Ovary (tissue), 3 donors: ENCODE results near the gene TIMM10.

Source experiments
- EP300 ChIP-seq: sonication (generic); formaldehyde crosslinking; IDR thresholded peaks from one replicate; pipeline ENCODE4 v1.6.1; 2017; ENCODE audit warnings: antibody characterized with exemption
- POLR2A ChIP-seq: fragments of 450-650 bp; IDR thresholded peaks from one replicate; pipeline ENCODE4 v1.6.1; 2017; ENCODE audit warnings: antibody characterized with exemption, mild to moderate bottlenecking, moderate library complexity
- TF ChIP-seq, protein P1 (sequence below), 3 donors: fragments of 450-650 bp in 2 of 3; fragments of 200-600 bp in 1 of 3; IDR thresholded peaks; one replicate each; pipeline versions ENCODE4 v1.5.1 to v1.8.0; 2016 to 2022; ENCODE audit warnings: antibody characterized with exemption in 3 of 3, mild to moderate bottlenecking in 1 of 3
- donor health status: DM: no; HTN: no; CAD: no.

DNA sequence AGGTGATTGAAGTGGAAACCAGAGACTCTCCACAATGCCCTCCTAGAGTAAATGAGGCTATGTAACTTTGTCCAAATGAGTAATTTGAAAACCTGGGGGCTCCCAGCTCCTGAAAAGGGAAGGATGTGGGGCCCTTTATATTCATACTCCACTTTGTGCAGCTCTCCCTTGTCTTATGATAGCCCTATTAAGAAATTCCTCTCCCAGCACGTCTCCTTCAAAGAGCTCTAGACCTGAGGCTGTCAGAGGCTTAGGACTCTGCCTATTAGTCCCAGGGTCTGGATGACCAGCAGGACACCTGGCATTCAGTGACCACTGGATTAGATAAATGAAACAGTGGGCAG, 17.1 kb downstream of the TIMM10 start:
- TF ChIP-seq, protein P1, sequence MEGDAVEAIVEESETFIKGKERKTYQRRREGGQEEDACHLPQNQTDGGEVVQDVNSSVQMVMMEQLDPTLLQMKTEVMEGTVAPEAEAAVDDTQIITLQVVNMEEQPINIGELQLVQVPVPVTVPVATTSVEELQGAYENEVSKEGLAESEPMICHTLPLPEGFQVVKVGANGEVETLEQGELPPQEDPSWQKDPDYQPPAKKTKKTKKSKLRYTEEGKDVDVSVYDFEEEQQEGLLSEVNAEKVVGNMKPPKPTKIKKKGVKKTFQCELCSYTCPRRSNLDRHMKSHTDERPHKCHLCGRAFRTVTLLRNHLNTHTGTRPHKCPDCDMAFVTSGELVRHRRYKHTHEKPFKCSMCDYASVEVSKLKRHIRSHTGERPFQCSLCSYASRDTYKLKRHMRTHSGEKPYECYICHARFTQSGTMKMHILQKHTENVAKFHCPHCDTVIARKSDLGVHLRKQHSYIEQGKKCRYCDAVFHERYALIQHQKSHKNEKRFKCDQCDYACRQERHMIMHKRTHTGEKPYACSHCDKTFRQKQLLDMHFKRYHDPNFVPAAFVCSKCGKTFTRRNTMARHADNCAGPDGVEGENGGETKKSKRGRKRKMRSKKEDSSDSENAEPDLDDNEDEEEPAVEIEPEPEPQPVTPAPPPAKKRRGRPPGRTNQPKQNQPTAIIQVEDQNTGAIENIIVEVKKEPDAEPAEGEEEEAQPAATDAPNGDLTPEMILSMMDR (IDR thresholded peaks at IDR 0.05), result no peak
- TF ChIP-seq POLR2A (no peak), EP300 (no peak)
